GM18499 (cell line): ENCODE measurements around the gene FAM53B.

ENCODE experiments used
- ATAC-seq: cut with Tn5 transposase; IDR thresholded peaks from one replicate; pipeline ENCODE4 v1.9.1; 2021; ENCODE audit warnings: moderate number of reproducible peaks; ENCODE audit not compliant: insufficient read depth, unreplicated experiment

The FAM53B gene

GRCh38 chr10:124667425-124668345 is 76.5 kb downstream of the FAM53B start:
- no peak for ATAC-seq

DNA sequence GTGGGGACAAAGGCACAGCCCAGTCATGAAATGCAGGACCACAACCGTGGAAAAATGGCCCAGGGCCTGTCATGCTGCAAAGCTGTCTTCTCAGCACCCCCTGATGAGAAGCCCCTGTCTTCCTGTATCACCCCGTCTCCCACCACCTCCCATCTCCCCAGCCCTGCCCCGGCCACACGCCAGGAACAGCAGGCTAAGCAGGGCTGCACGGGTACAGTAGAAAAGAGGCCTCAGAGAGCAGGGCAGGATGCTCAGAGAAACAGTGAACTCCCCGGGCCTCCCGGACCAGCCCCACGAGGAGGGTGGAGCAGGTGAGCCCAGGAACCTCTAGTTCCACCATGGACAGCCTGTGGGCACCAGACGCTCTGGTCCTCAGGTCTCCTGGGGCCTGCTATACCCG is 77.7 kb downstream of the FAM53B start:
- ATAC-seq, result no peak

DNA sequence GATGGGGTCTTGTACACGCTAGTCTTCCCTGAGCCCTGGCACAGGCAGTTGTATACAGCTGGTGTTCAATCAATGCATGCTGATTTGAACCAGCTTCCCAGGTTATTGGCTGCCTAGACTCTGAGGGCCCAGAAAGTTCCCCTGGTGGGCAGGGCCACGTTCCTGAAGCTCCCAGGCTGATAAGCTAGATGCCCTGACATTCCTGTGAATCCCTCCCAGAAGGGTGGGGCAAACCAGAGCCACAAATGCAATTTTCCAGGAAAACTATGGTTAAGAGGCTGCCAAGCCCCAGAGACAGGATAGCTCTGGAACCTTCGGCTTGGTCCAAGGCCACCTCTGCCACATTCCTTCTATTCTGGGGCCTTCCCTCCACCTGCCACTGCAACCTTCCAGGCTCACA is 78.2 kb downstream of the FAM53B start:
- ATAC-seq, result no peak

- ATAC-seq, result no peak
Measured at GRCh38 chr10:124665558-124665957, 78.6 kb downstream of the FAM53B start.

GRCh38 chr10:124665091-124665490 is 79.1 kb downstream of the FAM53B start:
- ATAC-seq, result no peak

DNA sequence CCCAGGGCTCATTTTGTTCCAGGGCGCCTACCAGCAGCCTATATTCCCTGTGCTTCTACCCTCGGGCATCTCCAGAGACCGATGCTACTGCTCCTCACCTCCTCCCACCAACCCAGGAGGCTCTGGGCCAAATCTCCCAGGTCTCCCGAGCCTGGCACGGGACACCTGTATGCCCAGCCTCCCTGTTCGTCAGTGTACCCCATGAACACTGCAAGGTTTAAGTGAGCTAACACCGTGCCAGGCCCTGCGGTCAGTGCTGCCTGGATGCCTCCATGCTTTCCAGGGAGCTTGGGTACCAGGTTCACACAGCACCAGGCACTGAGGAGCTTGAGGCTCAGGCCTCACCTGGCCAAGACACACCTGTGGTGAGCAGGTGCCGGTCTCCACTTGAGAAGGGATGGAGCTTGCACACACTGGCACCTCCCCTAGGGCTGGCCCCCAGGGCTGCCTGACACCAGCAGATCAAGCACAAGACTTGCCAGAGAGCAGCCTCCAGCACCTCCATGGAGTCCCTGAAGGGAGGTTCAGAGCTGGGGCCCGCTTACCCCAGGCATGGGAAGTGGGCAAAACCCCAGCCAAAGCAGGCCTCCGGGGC is 80.3 kb downstream of the FAM53B start:
- ATAC-seq, result no peak

DNA sequence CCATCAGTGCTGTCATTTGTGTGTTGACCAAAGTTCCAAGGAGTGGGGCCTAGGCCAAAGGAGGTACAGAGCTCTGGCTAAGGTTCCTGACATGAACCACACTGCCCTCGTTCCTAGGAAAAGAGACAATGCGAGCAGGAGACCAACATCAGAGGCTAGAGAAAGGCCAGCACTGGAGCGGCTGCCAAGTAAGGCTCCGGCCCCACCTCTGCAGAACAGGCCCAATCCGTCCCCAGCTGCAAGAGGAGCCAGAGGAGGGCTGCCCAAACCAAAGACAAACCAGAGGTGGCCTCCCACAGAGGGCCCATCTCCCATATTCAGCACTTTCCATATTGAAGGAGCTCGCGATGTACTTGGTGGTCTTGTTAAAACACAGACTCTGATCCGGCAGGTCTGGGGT is 81.0 kb downstream of the FAM53B start:
- no peak for ATAC-seq

DNA sequence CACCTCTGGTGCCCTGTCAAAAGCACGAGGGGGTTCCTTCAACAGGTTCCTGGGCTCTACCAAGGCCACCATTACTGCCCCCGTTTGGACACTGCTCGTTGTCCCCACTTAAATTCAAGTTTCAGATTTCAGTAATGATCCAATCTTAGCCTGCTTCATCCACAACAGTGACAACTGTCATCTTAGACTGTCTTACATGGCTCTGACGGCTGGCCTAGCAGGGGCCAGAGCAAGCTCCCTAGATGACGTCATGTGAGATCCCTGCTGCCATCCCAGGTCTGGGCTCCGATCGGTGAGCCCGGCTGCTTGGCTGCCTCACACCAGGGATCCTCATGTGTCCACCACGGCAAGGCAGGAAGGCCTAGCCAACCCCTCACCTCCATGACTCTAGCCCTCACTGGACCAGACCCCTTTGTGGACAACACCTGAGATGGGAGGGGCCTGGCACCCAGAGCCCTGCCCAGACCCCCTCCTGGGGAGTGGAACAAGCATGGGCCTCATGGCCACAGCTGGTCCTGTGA is 82.5 kb downstream of the FAM53B start:
- ATAC-seq, result no peak

DNA sequence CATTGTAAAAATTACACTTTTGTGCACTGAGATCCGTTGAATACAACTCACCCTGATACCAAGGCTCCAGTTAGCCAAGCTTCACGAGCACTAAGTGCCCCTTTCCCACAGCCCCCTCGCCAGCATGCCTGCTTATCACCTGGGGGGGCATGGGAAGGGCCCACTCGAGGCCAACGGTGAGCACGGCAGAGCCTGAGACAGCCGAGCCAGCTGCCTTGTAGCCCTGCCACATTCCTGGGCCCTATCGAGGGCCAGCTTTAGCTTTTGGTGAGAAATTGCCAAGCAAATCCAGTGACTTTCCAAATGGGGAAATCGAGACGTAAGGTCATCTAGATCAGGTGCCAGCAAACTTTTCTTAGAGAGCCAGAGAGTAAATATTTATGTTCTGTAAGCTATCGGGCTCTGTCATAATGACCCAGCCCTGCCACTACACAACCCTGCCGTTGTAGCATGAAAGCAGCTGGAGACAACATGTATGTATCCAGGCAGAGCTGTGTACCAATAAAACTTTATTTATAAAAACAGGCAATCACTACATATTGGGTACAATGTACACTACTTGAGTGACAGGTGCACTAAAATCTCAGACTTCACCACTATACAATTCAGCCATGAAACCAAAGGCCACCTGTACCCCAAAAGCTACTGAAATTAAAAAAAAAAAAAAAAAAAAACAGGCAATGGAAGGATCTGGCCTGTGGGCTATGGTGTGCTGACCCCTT is 83.6 kb downstream of the FAM53B start:
- no peak for ATAC-seq

- ATAC-seq, result no peak
Measured at GRCh38 chr10:124659380-124659779, 84.8 kb downstream of the FAM53B start.

DNA sequence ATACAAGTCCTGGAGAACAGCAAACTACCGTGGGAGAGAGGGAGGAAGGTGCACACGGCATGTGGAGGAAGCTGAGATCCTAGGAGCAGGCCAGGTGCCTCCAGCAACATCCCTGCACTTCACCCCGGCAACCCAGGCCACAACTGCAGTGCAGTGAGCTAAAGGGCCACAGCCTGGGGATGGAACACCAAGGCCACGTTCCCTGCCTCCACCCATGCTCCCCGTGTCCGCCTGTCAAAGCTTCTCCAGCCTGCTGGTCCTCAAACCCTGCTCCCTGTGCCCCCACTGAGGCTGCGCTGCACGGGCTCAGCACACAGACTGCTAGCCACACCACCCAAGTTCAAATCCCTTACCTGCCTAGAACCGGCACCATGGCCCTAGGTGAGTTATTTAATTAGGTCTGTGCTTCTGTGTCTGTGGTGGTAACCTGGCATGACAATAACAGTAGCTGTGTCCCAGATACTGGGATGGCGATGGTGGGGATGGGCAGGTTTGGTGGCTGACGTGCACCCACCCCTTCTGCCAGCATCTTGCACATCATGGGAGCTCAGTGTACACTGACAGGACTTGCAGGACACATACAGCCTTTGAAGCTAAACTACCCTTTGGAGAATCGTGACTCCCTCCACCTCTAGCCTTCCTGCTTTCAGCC is 85.5 kb downstream of the FAM53B start:
- no peak for ATAC-seq

- ATAC-seq, result no peak
Measured at GRCh38 chr10:124657806-124658205, 86.4 kb downstream of the FAM53B start.

DNA sequence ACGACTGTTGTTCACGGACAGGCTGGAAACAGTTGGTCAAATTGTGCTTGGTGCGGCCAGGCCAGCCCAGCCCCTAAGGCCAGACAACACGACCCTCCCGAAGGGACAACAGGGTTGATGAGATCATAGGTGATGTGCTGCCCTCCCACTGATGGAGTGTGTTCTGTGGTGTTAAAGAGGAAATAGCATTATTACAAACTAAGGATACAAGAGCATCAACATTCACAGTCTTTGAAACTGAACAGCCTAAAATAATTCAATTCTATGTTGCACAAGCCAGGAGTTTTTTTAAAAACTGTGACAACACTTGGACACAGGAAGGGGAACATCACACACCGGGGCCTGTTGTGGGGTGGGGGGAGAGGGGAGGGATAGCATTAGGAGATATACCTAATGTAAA is 87.6 kb downstream of the FAM53B start:
- no peak for ATAC-seq

GRCh38 chr10:124656113-124656490 is 88.1 kb downstream of the FAM53B start:
- no peak for ATAC-seq

GRCh38 chr10:124655191-124656112 is 88.7 kb downstream of the FAM53B start:
- no peak for ATAC-seq

- ATAC-seq, result no peak
Measured at GRCh38 chr10:124654686-124655085, 89.5 kb downstream of the FAM53B start.

DNA sequence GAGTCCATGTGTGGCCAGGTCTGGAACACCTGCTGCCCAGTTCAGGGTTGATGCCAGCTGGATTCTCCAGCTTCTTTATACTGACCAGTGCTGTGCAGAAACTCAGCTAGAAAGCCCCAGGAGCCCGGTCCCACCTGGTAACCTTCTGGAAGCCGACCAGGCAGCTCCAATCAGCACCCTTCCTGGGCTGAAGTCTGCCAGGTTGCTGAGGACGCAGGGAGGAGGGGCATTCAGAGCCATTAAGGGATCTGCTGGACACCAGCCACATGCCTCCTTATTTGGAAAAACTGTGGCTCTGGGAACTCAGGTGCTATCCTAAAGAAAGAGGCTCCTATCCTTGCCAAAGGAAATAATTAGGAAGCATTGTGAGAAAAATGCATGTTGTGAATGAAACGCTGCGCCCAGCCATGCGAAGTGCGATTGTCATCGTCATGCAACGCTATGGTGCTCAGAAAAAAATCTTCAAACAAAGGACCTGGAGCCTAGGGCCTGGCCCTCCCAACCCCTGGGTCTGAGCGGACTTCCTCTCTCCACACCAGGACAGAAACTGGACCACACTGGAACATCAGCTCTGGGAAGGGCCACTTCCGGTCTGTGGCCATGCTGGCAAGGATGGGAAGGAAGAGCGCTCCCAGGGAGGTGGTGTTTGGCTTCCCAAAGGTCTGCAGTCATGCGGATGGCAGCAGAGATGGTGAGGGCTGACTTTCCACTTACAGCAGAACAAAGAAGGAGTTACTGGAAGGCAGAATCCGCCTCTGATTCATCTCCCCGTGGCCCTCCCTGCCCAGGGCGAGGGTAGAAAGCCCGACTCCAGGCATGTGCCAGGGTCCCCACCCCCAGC is 90.1 kb downstream of the FAM53B start:
- ATAC-seq, result no peak

GRCh38 chr10:124653311-124653710 is 90.9 kb downstream of the FAM53B start:
- ATAC-seq, result no peak

- ATAC-seq, result no peak
Measured at GRCh38 chr10:124652701-124653100, 91.5 kb downstream of the FAM53B start.
